Spleen (tissue), 11 donors: Measurements from ENCODE around the gene TTC21A. TPM values are rescaled to one million over a fixed set of nuclear protein-coding genes. Genes with fewer than 3 reads are reported as not detected.

ENCODE experiments used
- DNase-seq: peaks from one replicate; pipeline ENCODE4 v3.0.0-alpha.2; 2020
- H3K27ac ChIP-seq, 8 donors: fragments of 200-600 bp; sonication (generic) in 7 of 8; 1 replicate in 4 of 8; 2 replicates in 4 of 8; pipeline versions ENCODE4 v1.5.0 to v1.8.0; 2016 to 2021; ENCODE audit warnings: inconsistent platforms in 4 of 8, mild to moderate bottlenecking in 4 of 8, moderate library complexity in 1 of 8
- H3K27me3 ChIP-seq, 7 donors: fragments of 200-600 bp; sonication (generic) in 6 of 7; replicated peaks in 1 of 7; 1 replicate in 4 of 7; 2 replicates in 3 of 7; pipeline versions ENCODE4 v1.5.0 to v1.8.0; 2016 to 2021; ENCODE audit warnings: inconsistent platforms in 3 of 7, mild to moderate bottlenecking in 1 of 7
- H3K36me3 ChIP-seq, 6 donors: fragments of 200-600 bp; sonication (generic) in 5 of 6; 1 replicate in 4 of 6; 2 replicates in 2 of 6; pipeline versions ENCODE4 v1.5.0 to v1.8.0; 2016 to 2021; ENCODE audit warnings: inconsistent platforms in 2 of 6
- H3K4me1 ChIP-seq, 6 donors: fragments of 200-600 bp; sonication (generic) in 5 of 6; 1 replicate in 3 of 6; 2 replicates in 3 of 6; pipeline versions ENCODE4 v1.5.0 to v1.8.0; 2016 to 2021; ENCODE audit warnings: inconsistent platforms in 3 of 6
- H3K4me3 ChIP-seq, 8 donors: fragments of 200-600 bp; sonication (generic) in 7 of 8; 1 replicate in 4 of 8; 2 replicates in 4 of 8; pipeline versions ENCODE4 v1.5.0 to v1.8.0; 2016 to 2021; ENCODE audit warnings: inconsistent platforms in 4 of 8, mild to moderate bottlenecking in 4 of 8, moderate library complexity in 2 of 8
- H3K9me3 ChIP-seq, 8 donors: fragments of 200-600 bp; sonication (generic) in 7 of 8; 1 replicate in 4 of 8; 2 replicates in 4 of 8; pipeline versions ENCODE4 v1.5.0 to v1.8.0; 2016 to 2021; ENCODE audit warnings: inconsistent platforms in 4 of 8
- POLR2A ChIP-seq, 3 donors: fragments of 450-650 bp; IDR thresholded peaks; one replicate each; pipeline ENCODE4 v1.5.1; 2017; ENCODE audit warnings: antibody characterized with exemption in 3 of 3, mild to moderate bottlenecking in 1 of 3
- POLR2AphosphoS5 ChIP-seq, 3 donors: sonication (generic); formaldehyde crosslinking; IDR thresholded peaks; one replicate each; pipeline ENCODE4 v1.5.1; 2017; ENCODE audit warnings: antibody characterized with exemption in 3 of 3
- WGBS, 5 donors: extraction: QIAGEN DNeasy Blood & Tissue Kit in 3 of 5; methylation state at CpG; one replicate each; pipeline versions ENCODE4 v1.1.5 to v1.1.7; 2013 to 2018; 5-methylcytosine and 5-hydroxymethylcytosine counted together
- intact Hi-C: fragments of 100-400 bp; cut with DNase I; formaldehyde crosslinking; loops from one replicate; pipeline ENCODE4 v1.15.0; 2023; ENCODE audit warnings: low total_unique reads
- polyA plus RNA-seq, 3 donors: library from polyadenylated mRNA; stranded (reverse); fragments of 200-250 nt; gene quantifications; one replicate each; pipeline ENCODE4 v1.2.1, GENCODE V29; 2013
- total RNA-seq, 7 donors: library from RNA; depleted of rRNA in 3 of 7; stranded (reverse); fragments of >200 nt in 3 of 7; fragmentation: NEBNext Ultra II Directional in 4 of 7; extraction: Animal tissue kit (Norgen Biotek cat#: 25700) in 4 of 7; gene quantifications; one replicate each; pipeline versions ENCODE4 v1.1.0 to v1.2.1, GENCODE V29; 2016 to 2021
- TF ChIP-seq, protein P1 (sequence below), 11 experiments: fragments of 200-600 bp in 7 of 11; fragments of 450-650 bp in 4 of 11; sonication (generic) in 4 of 11; IDR thresholded peaks in 8 of 11; conservative IDR thresholded peaks in 3 of 11; 1 replicate in 7 of 11; 2 replicates in 4 of 11; pipeline versions ENCODE4 v1.4.0 to v1.8.0; 2016 to 2021; ENCODE audit warnings: antibody characterized with exemption in 11 of 11, inconsistent platforms in 4 of 11, mild to moderate bottlenecking in 1 of 11
- donor health status: healthy with polysubstance abuse.
- donor health status: DM: no; HTN: no; CAD: no; lungs with moderate emphysema.
- donor health status: DM: no; HTN: no; CAD: no.
- donor health status: Bipolar disorder and iron deficiency.
- donor health status: healthy.
- donor health status: DM: no; HTN: no; CAD: no.
- donor health status: DM: yes; HTN: yes; CAD: no.

The TTC21A gene
- total and polyA plus RNA-seq, 10 donors, result 11.6 to 34.3 (median 16.0) TPM

DNA sequence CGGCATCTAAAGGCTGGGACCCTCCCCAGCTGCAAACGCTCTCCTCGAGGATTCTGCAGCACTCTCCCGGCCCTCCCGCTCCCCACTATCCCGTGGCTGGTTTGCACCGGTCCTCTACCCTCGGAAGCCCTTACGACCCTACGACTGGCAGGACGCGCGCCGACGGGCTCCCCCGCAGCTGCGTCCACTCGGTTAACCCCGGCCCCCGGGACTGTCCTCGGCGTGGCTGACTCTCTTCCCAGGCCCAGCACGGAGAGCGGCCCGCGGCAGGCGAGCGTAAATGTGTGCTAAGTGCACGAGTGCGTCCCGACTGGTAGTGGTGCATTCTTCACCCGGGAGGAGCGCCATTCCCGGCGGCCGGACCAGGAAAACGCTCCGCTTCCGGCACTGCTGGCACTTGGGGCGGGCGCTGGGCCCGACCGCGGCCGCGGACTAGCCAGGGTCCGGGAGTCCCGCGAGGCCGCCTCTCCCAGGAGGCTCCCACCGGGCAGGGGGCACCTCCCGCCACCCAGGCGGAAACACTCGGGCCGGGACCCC lies 561 bp upstream of the TTC21A start:
- Histone ChIP-seq H3K4me3 (peak overlapping the region; percentile 74 to 97 (median 84)), H3K9me3 (no peaks in the 10 kb centered on the region), H3K27me3 (no peaks in the 10 kb centered on the region), H3K27ac (peak overlapping the region; percentile 82 to 94 (median 92)), H3K4me1 (peaks cover 12 to 72% (median 55%) of the 10 kb centered on the region in 6 donors), H3K36me3 (peaks cover 0 to 35% (median 0%) of the 10 kb centered on the region in 6 donors)
- WGBS, 5 donors, result 0 to 1% (median 1%) methylated on average over 36 to 55 of the region's 55 CpGs
- intact Hi-C loops, result loop anchor here (10.0 kb wide), 1 partner anchor 188 kb away; no protein-coding TSS in a partner anchor
- TF ChIP-seq, protein P1, sequence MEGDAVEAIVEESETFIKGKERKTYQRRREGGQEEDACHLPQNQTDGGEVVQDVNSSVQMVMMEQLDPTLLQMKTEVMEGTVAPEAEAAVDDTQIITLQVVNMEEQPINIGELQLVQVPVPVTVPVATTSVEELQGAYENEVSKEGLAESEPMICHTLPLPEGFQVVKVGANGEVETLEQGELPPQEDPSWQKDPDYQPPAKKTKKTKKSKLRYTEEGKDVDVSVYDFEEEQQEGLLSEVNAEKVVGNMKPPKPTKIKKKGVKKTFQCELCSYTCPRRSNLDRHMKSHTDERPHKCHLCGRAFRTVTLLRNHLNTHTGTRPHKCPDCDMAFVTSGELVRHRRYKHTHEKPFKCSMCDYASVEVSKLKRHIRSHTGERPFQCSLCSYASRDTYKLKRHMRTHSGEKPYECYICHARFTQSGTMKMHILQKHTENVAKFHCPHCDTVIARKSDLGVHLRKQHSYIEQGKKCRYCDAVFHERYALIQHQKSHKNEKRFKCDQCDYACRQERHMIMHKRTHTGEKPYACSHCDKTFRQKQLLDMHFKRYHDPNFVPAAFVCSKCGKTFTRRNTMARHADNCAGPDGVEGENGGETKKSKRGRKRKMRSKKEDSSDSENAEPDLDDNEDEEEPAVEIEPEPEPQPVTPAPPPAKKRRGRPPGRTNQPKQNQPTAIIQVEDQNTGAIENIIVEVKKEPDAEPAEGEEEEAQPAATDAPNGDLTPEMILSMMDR (IDR thresholded peaks at IDR 0.05 in 8 of 11, conservative IDR thresholded peaks at IDR 0.05 in 3 of 11), result no peak
- TF ChIP-seq POLR2AphosphoS5 (IDR thresholded peaks at IDR 0.05) (no peak), POLR2A (IDR thresholded peaks at IDR 0.05) (peak in 1 of 3 donors; percentile 14)
- no peak for DNase-seq

DNA sequence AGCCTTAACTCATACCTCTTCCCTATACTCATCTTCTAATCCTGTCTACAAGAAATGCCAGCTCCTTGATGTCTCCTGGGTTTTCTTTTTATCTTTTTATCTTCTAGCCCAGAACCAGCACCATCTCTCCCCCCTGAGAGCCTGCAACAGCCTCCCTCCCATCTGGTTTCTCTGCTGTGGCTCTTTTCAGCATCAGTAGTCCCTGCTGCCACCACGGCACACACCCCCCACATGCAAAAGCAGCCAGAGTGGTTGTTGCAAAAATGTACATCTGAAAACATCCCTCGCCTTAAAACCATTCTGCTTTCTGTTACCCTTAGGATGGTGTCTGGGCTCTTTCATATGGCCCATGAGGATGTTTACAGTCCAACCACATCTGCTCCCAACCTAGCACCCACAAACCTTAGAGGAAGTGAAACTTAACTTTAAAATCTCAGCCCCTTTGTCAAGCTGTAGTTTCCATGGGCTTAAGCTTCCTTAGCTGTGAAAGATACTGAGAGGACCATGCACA lies 775 bp downstream of the TTC21A start:
- no peaks in the 10 kb centered on the region for H3K9me3 ChIP-seq
- peaks cover 0 to 29% (median 0%) of the 10 kb centered on the region in 6 donors for H3K36me3 ChIP-seq
- intact Hi-C loops, result loop anchor here (10.0 kb wide), 1 partner anchor 187 kb away; no protein-coding TSS in a partner anchor
- H3K4me3 ChIP-seq, result peak overlapping the region; percentile 74 to 97 (median 84)
- TF ChIP-seq POLR2A (IDR thresholded peaks at IDR 0.05), result peak in 1 of 3 donors; percentile 36
- peak in 2 of 3 donors; percentile 32 to 87 for TF ChIP-seq POLR2AphosphoS5 (IDR thresholded peaks at IDR 0.05)
- TF ChIP-seq, protein P1 (IDR thresholded peaks at IDR 0.05 in 8 of 11, conservative IDR thresholded peaks at IDR 0.05 in 3 of 11), result no peak
- WGBS, 5 donors, result 11 to 29% (median 24%) methylated on average over 2 of the region's 2 CpGs
- peaks cover 12 to 58% (median 49%) of the 10 kb centered on the region in 6 donors for H3K4me1 ChIP-seq
- no peaks in the 10 kb centered on the region for H3K27me3 ChIP-seq
- peak overlapping the region; percentile 82 to 94 (median 92) for H3K27ac ChIP-seq
- DNase-seq, result no peak

DNA sequence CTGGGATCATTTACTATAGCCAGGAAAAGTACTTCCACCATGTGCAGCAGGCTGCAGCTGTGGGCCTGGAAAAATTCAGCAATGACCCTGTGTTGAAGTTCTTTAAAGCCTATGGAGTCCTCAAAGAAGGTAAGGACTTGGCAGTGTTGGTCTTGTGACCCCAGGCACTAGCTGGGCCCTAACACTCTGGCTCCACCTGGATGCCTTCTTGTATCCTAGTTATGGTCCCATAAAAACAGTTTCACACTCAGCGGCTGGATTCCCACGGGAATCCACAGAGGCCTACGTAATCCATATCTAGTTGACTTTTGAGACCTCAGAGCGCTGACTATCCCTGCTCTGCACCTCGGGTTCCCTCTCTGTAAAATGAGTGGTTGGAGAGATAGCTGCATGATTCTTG lies 1.6 kb downstream of the TTC21A start:
- Histone ChIP-seq H3K27me3 (no peaks in the 10 kb centered on the region), H3K4me3 (no peak overlapping the region), H3K36me3 (peaks cover 0 to 28% (median 0%) of the 10 kb centered on the region in 6 donors), H3K4me1 (peaks cover 12 to 50% (median 44%) of the 10 kb centered on the region in 6 donors), H3K9me3 (no peaks in the 10 kb centered on the region), H3K27ac (peak overlapping the region in 4 of 8 donors; percentile 90 to 94 (median 93))
- no peak for DNase-seq
- WGBS, 5 donors, result 93 to 98% (median 94%) methylated on average over 5 of the region's 5 CpGs
- TF ChIP-seq, protein P1 (IDR thresholded peaks at IDR 0.05 in 8 of 11, conservative IDR thresholded peaks at IDR 0.05 in 3 of 11), result no peak
- TF ChIP-seq POLR2AphosphoS5 (IDR thresholded peaks at IDR 0.05) (no peak), POLR2A (IDR thresholded peaks at IDR 0.05) (no peak)
- intact Hi-C loops, result loop anchor here (10.0 kb wide), 1 partner anchor 186 kb away; no protein-coding TSS in a partner anchor

DNA sequence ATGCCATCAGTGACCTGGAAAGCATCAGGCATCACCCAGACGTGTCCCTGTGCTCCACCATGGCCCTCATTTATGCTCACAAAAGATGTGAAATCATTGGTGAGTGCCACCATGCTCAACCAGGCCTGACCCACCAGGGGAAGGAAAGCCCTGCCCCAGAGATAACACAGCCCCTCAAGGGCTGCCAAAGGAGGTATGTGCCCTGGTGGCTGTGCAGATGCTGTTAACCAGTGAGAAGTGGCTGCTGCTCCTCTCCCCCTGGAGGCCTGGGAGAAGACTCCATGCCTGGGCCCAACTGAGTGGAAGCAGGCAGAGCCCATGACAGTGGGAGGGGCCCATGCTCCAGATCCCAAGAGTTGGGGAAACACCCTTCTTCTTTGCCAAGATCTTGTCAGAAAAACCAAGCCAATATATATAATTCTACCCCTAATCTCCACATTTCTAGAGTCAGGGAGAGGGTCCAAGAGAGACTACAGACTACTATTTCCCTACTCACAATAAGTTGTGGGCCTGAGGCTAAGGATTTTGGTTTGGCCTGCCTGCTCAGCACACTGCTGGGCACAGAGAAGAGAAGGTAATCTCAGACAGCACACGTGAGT lies 2.7 kb downstream of the TTC21A start:
- H3K36me3 ChIP-seq, result peaks cover 0 to 36% (median 0%) of the 10 kb centered on the region in 6 donors
- no peak for DNase-seq
- TF ChIP-seq, protein P1 (IDR thresholded peaks at IDR 0.05 in 8 of 11, conservative IDR thresholded peaks at IDR 0.05 in 3 of 11), result no peak
- TF ChIP-seq POLR2AphosphoS5 (IDR thresholded peaks at IDR 0.05) (no peak), POLR2A (IDR thresholded peaks at IDR 0.05) (no peak)
- 25 to 90% (median 83%) methylated on average over 2 of the region's 2 CpGs for WGBS, 5 donors
- peaks cover 9 to 40% (median 34%) of the 10 kb centered on the region in 6 donors for H3K4me1 ChIP-seq
- H3K27me3 ChIP-seq, result no peaks in the 10 kb centered on the region
- H3K4me3 ChIP-seq, result no peak overlapping the region
- H3K9me3 ChIP-seq, result no peaks in the 10 kb centered on the region
- intact Hi-C loops, result no loop called here
- H3K27ac ChIP-seq, result peak overlapping the region in 1 of 8 donors; percentile 93
